ENCODE results near the gene ZFP90. TPM values are rescaled to one million over a fixed set of nuclear protein-coding genes. Genes with fewer than 3 reads are reported as not detected.

ZFP90 gene
- total and polyA plus RNA-seq, 2 experiments from 2014 or later = 10.9 to 13.4 TPM

GRCh38 chr16:68590201-68590994 lies 51.3 kb downstream of the ZFP90 start:
- peak; percentile 81 for DNase-seq (ENCODE audit: low spot score)
- Histone ChIP-seq H3K9me2 (replicated peaks; ENCODE audit: insufficient read depth) (no peaks in the 10 kb centered on the region), H3K4me1 (ENCODE audit: insufficient read depth) (no peaks in the 10 kb centered on the region), H3K27ac (no peak overlapping the region), H3K9me3 (ENCODE audit: low read depth) (no peaks in the 10 kb centered on the region), H3K27me3 (no peaks in the 10 kb centered on the region), H3K79me2 (no peaks in the 10 kb centered on the region), H2AFZ (peak overlapping the region; percentile 43), H4K20me1 (ENCODE audit: insufficient read depth, poor library complexity, severe bottlenecking) (no peaks in the 10 kb centered on the region), H3K4me3 (no peak overlapping the region), H3K4me2 (peak overlapping the region; percentile 64), H3K36me3 (replicated peaks; ENCODE audit: insufficient read depth, low read depth) (no peaks in the 10 kb centered on the region)
- 29% methylated on average over 21 of the region's 26 CpGs for WGBS (ENCODE audit: low lambda C conversion rate, missing lambda C conversion rate)
- TF ChIP-seq EZH2 (IDR thresholded peaks at IDR 0.05; ENCODE audit: borderline replicate concordance) = no peak
- TF ChIP-seq CTCF (IDR thresholded peaks at IDR 0.05; ENCODE audit: poor library complexity) = peak; percentile 73

GRCh38 chr16:68592466-68593337 lies 53.6 kb downstream of the ZFP90 start:
- Histone ChIP-seq H3K36me3 (replicated peaks; ENCODE audit: insufficient read depth, low read depth) (no peaks in the 10 kb centered on the region), H3K4me2 (no peak overlapping the region), H3K27ac (no peak overlapping the region), H4K20me1 (ENCODE audit: insufficient read depth, poor library complexity, severe bottlenecking) (no peaks in the 10 kb centered on the region), H3K9me3 (ENCODE audit: low read depth) (no peaks in the 10 kb centered on the region), H3K9me2 (replicated peaks; ENCODE audit: insufficient read depth) (no peaks in the 10 kb centered on the region), H2AFZ (no peak overlapping the region), H3K4me1 (ENCODE audit: insufficient read depth) (no peaks in the 10 kb centered on the region), H3K79me2 (no peaks in the 10 kb centered on the region), H3K4me3 (no peak overlapping the region), H3K27me3 (no peaks in the 10 kb centered on the region)
- WGBS (ENCODE audit: low lambda C conversion rate, missing lambda C conversion rate) = 95% methylated on average over 5 of the region's 5 CpGs
- no peak for TF ChIP-seq EZH2phosphoT487 (IDR thresholded peaks at IDR 0.05; ENCODE audit: low read depth, severe bottlenecking, unreplicated experiment)
- TF ChIP-seq CTCF (IDR thresholded peaks at IDR 0.05; ENCODE audit: poor library complexity) = peak; percentile 23
- no peak for DNase-seq (ENCODE audit: low spot score)

- Histone ChIP-seq H3K9me3 (ENCODE audit: low read depth) (no peaks in the 10 kb centered on the region), H3K4me1 (ENCODE audit: insufficient read depth) (no peaks in the 10 kb centered on the region), H3K36me3 (replicated peaks; ENCODE audit: insufficient read depth, low read depth) (no peaks in the 10 kb centered on the region), H3K27ac (no peak overlapping the region), H3K9me2 (replicated peaks; ENCODE audit: insufficient read depth) (no peaks in the 10 kb centered on the region), H3K27me3 (no peaks in the 10 kb centered on the region), H4K20me1 (ENCODE audit: insufficient read depth, poor library complexity, severe bottlenecking) (no peaks in the 10 kb centered on the region), H3K4me2 (no peak overlapping the region), H3K4me3 (no peak overlapping the region), H3K79me2 (no peaks in the 10 kb centered on the region), H2AFZ (no peak overlapping the region)
- no peak for TF ChIP-seq EZH2phosphoT487 (IDR thresholded peaks at IDR 0.05; ENCODE audit: low read depth, severe bottlenecking, unreplicated experiment)
- TF ChIP-seq EZH2 (IDR thresholded peaks at IDR 0.05; ENCODE audit: borderline replicate concordance) = no peak
- TF ChIP-seq CTCF (IDR thresholded peaks at IDR 0.05; ENCODE audit: poor library complexity) = no peak
- no peak for DNase-seq (ENCODE audit: low spot score)
- 93% methylated on average over 6 of the region's 6 CpGs for WGBS (ENCODE audit: low lambda C conversion rate, missing lambda C conversion rate)
These were observed 57.2 kb downstream of the ZFP90 start for GRCh38 chr16:68596266-68596665.
